GM21737 (cell line): ENCODE measurements around the gene MAL.

Source experiments
- ATAC-seq: cut with Tn5 transposase; IDR thresholded peaks from one replicate; pipeline ENCODE4 v1.9.1; 2021; ENCODE audit warnings: mild to moderate bottlenecking, moderate library complexity; ENCODE audit not compliant: unreplicated experiment

Gene MAL

DNA sequence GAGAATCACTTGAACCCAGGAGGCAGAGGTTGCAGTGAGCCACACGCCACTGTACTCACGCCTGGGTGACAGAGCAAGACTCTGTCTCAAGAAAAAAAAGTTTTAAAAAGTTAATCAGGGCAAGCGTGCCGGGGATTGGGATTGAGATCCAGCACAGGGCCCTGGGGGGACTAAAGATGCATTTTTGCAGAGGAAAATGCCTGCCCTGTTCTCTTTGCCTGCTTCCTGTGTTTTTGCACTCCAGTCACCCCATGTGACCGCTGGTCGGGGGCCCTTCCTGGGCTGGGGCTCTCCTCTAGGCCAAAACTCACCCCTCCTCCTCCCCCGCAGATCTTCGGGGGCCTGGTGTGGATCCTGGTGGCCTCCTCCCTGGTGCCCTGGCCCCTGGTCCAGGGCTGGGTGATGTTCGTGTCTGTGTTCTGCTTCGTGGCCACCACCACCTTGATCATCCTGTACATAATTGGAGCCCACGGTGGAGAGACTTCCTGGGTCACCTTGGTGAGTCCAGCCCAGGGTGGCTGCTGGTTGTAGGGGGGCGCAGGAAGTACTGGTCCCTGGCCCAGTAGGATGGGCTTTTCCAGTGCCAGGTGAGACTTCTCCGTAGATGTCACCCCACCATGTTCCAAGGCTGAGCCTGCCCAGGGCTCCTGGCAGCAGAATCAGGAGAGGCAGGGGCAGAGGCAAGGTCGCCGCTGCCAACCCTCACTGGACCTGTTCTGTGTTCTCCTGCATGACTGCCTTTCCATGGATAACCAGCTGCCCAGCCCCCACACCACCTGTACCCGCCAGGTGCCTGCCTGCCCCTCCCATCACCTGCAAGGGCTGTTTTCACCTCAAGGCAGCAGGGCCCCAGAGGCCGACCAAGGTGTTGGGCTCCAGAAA lies 22.4 kb downstream of the MAL start:
- ATAC-seq, result no peak

DNA sequence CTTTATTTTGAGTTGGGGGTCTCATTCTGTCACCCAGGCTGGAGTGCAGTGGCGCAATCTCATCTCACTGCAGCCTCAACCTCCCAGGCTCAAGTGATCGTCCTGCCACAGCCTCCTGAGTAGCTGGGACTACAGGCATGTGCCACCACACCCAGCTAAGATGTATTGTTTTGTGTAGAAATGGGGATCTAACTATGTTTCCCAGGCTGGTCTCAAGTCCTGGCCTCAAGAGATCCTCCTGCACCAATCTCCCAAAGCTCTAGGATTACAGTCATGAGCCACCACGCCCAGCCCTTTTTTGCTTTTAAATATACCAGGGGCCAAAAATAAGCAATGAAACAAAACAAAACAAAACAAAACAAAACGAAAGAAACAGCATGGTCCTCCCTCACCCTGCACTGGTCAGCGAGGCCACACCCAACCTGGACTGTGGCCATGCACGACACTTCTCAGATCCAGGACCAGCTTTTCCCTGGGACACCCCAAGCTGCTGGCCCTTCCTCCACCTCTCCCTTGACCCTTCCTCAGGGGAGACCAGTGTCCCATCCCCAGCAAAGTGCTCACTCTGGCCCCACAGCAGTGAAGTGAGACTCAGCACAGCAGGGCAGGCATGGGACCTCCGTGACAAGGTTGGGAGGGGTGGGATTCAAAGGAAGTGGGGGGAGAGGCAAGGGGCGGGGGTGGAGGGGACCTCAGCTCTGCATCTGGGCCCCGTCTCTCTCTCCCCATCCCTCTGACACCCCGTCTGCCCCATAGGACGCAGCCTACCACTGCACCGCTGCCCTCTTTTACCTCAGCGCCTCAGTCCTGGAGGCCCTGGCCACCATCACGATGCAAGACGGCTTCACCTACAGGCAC lies 23.5 kb downstream of the MAL start:
- no peak for ATAC-seq

DNA sequence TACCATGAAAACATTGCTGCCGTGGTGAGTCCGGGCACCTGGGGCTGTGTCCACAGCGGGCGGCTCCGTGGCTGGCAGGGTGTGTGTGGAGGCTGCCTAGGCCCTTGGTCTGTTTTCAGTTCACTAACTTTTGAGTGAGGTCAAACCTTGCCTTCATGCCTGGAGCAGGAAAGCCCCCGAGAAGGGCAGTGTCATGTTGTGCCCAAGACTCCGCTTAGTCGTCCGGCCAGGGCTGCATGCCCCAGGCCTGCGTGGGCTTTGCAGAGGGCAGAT lies 24.1 kb downstream of the MAL start:
- ATAC-seq, result no peak

DNA sequence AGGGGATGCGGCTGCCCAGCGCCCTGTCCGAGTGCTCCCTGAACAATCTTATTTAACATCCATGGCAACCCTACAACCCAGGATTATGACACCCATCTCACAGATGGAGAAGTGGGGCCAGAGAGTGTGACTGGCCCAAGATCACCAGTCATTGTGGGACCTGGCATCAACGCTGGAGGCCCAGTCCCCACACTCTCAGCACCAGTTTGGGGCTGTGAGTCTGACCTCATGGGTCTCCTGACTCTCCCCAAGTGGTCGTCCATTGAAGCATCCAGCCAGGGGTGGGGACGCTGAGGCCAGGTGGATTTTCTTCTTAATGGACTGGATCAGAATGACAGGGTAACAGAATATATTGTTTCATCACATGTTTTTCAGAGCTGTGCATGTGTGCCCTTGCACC lies 24.5 kb downstream of the MAL start:
- ATAC-seq, result no peak

DNA sequence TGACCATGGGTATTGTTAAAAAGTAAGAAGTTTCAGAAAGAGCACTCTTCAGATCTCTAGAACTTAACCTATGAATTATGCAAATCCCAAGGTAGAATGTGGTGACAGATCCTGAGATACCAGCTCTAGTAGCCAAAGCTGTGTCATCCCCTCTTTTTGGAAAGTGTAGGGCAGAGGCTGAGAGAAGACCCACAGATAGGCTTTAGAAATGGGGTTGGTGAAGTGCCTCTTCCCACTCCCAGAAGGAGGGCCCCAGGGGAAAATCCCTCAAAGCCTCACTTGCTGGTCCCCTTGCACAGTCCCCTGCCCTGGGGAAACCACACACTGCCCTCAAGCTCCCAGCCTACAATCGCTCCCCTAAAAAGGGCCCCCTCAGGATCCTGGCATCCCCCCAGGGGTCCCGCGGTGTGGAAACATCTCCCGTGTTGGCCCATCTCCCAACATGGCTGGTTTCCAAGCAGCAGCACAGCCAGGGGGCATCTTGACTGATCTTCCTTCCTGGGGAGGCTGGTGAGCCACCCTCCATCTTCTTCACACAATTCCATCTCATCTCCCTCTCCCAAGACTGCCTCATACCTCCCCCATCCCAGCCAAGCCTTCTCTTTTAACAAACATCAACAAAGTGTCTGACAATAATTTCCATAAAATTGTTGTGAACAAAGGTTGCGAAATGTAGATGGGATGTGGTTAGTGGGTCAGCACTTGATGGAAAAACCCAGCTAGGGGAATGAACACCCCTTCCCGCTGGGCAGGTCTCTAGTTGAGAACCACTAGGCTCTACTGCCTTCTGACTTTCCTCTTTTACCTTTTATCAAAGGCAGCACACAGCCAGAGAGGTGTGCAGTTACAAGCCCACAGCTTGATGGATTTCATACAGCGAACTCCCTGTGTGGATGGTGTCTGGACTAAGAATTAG lies 25.1 kb downstream of the MAL start:
- no peak for ATAC-seq

DNA sequence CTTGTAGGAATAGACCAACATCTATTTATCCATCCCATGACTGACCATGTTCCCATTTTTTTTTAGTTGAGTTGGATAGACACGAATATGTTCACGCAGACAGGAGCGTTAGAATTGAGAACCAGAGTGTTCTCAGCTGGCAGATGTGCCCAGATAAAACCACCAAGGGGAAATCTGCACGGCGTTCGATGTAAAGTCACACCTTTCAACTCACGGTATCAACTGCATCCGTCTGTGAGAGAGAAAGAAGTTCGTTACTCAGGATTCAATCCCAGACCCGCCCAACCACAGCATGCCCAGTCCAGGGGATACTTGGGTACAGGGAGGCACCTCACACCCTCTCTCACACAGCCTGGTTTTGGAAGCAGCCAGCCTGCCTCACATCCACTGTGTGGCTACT lies 26.1 kb downstream of the MAL start:
- ATAC-seq, result no peak

DNA sequence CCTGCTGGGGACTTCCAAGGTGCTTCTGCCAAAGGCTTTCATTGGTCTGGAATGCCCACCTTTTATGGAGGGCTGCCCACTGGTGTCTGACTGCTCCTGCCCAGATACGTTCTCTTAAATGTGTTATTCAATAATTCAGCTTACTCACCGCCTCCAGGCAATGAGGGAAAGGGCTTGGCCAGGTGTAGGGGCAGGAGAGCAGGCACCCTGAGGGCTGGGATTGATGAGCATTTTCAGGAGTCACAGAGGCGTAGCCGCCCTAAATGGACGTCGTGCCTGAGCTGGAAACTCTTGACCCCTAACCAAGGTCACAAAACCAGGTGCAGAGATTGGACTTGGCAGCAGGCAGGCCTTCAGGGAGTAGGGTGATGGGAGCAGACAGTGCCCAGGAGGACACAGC lies 26.8 kb downstream of the MAL start:
- ATAC-seq, result no peak

DNA sequence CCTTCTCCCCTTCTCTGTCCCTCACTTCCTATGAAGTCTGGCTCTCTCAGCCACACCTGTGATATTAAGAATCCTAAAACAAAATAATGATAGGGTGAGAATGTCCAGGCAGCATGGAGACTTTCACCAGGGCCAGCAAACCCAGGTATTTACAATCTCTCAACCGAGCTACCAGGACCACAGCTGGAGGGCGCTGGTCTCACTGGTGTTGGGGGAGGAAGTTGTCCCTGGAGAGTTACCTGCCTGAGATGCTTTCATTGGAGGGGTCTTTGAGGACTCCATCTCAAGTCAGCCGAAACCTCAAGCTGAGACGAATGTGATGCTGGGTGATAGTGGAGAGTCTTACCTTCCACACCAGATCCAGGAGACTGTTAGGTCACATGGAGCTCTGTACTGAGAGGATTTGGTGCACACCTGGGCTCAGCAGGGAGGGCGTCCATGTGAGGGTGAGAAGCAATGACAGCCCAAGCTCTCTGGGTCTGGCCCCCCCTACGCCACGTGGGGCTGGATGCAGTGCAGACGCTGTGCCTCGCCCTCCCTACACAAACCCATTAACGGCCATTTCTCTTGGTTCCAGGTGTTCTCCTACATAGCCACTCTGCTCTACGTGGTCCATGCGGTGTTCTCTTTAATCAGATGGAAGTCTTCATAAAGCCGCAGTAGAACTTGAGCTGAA lies 27.4 kb downstream of the MAL start:
- ATAC-seq, result no peak

DNA sequence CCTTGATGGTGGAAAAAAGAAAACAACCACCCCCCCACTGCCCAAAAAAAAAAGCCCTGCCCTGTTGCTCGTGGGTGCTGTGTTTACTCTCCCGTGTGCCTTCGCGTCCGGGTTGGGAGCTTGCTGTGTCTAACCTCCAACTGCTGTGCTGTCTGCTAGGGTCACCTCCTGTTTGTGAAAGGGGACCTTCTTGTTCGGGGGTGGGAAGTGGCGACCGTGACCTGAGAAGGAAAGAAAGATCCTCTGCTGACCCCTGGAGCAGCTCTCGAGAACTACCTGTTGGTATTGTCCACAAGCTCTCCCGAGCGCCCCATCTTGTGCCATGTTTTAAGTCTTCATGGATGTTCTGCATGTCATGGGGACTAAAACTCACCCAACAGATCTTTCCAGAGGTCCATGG lies 28.0 kb downstream of the MAL start:
- no peak for ATAC-seq

DNA sequence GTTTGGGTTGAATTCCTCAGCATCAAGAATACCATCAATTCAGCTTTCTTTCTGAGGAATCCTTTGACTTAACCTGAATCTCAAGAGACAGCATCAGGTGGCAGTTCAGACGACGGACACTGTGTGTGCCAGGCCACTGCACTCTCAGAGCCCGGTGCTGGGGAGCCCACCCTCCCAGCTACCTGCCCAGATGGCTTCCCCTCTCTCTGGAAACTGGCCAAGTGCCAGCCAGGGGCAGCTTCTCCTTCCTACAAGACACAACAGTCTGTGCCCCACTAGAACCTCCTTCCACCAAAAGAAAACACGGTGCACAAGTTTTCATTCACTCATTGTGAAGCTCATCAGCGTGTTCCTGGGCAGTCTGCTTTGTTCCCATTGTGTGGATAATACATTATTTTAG lies 28.5 kb downstream of the MAL start:
- ATAC-seq, result no peak

DNA sequence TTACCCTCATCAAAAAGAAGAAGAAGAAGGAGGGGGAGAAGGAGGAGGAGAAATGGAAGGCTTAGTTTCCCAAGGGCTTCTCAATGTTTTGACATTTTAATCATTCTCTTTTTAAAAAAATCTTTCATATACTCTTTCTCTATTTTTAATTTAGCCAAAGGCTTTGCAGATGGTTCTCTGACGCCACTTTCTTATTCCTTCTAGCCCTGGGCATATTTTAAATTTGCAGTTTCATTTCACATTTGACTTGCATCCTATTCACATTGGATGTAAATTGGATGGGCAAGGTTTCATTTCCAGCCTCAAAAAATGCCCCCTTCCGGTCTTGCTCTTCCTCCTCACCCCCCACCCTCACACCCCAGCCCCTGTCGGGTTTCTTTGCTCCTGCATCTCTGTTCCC lies 29.8 kb downstream of the MAL start:
- no peak for ATAC-seq

DNA sequence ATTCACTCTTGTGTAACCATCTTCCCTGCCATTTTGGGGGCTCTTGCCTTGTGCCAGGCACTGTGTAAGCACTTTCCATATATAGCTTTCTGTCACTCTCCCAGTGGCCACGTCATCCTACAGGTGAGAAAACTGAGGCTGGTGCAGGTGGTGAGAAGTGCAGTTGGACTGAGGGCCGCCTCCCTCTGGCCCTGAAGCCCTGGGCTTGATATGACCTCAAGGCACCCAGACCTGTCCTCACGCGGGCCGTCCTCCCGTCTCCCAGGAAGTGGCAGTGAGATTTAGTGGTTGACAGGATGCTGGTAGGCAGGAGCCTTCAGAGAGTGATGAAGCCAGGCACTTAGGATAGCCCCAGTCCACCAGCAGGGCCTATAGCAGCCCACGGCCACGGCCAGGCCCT lies 30.5 kb downstream of the MAL start:
- no peak for ATAC-seq

DNA sequence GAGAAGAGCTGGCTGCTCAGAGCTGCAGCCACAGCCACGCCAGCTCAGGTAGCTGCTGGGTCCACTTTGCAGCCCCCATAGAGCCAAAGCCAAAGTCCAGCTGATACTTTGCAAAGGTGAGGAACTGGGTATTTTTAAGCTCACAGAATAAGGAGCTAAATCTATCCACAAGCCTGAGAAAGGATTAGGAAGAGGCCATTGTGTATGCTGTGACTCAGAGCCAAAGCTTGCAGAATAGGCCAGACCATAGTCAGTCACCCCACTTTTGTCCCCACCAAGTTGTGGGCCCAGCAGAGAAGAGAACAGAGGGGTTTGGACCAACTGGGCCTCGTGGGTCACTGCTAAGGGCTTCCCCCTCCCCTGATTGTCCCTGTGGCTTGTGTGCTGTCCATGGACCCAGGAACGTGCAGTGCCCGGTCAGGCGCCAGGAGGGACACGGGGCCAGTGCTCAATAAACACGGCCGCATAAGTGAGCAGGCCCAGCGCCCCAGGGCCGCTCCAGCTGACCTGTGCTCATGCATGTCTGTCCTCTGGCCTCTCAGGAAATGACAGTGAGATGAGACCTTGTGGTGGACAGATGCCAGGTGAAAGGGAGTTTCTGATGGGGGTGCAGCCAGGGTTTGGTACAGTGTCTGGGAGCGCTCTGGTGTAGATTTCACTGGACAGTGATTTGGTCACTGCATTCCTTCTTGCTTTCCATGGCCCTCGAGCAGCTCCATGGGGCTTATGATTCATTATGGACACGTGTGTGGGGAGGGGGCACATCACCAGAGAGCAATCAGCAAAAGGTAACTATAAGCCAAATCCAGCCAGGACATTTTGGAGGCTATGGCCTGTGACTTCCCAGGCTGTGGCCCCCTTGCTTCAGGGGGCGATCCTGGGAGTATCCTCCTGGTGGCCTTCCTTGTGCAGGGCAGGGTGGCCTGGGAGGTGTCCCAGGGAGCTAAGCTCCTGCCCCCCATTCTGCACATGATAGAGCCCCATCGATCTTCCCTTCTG lies 31.3 kb downstream of the MAL start:
- no peak for ATAC-seq

DNA sequence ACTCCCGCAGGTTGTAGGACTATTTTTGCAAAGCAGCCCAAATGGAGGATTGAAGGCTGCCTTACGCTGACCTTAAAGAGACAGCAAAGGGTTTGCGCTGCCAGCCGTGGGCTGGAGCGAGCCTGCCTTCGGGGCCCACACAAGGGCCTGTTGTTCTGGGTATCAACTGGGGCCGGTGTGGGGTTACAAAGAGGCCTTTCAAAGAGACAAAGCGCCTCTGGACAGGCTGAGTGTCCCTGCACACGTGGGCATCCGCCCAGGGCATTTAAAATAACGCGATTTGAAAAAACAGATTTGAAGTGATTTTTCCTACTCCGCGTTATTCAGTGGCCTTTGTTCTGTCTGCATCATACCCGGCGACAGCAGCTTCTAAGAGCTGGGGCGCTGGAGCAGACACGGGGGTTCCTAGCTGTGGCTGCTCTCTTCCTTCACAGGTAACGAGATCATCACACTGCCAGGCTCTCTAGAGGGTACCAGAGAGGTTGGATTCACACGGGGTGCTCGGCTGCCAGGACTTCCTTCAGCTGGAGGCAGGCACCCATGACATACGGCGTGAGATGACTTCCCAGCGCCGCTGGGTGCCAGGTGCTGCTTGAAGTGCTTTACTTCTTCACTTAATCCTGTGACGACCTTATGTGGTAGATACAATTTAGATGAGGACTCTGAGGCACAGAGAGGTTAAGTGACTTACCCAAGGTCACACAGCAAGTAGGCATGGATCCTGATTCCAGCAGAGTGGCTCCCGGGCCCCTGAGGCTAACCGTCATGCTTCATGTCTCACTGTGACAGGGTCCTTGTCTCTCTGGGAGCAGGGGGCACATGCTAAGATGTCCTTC lies 32.2 kb downstream of the MAL start:
- no peak for ATAC-seq

DNA sequence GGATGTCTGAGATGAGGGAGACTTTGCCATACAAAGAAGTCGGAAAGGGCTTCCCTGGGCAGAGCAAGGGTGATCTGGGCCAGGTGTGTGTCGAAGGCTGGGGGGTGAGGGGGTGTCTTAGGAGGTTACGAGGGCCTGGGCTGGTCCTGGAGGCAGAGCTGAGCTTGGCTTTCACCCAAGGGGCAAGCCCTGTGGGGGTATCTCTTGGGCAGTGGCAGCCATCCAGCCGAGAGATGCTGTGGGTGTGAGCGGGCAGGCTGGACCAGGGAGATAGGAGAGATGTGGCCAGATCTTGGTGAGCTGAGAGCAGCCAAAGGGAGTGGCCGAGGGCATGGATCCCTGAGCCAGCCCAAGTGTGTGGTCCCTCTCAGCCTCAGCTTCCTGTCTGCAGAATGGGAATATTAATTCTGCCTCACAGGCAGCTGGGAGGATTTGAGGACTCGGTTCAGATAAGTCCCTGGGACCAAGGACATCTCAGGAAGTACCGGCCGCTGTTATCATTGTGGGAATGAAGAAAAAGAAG lies 33.0 kb downstream of the MAL start:
- no peak for ATAC-seq

DNA sequence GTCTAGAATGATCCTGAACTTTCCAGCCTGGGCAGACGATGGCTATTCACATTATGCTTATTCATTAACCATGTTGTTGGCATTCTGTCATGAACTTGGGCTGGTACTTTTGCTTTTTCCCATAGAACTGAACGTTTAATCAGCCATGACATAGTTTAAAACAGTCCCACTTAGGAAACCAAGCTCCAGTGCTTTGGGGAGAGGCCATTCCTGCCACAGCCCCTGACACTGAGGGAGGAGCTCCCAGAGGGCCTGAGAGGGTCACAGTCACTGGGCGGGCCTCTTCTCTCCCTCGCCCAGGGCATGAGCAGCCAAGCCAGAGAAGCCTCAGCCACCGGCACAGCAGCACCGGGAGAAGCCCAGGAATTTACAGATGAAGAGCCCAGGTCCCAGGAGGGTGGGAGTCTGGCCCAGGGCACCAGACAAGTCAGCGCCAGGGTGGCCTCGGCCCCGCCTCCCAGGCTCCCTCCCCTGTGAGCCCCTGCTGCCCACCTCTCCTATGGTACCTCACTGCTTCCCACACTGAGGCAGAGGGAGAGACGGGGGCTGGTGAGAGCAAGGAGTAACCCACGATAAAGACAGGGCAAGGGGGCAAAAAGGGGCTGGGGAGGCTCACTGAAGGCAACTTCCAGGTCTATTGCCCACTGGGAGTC lies 33.6 kb downstream of the MAL start:
- no peak for ATAC-seq

DNA sequence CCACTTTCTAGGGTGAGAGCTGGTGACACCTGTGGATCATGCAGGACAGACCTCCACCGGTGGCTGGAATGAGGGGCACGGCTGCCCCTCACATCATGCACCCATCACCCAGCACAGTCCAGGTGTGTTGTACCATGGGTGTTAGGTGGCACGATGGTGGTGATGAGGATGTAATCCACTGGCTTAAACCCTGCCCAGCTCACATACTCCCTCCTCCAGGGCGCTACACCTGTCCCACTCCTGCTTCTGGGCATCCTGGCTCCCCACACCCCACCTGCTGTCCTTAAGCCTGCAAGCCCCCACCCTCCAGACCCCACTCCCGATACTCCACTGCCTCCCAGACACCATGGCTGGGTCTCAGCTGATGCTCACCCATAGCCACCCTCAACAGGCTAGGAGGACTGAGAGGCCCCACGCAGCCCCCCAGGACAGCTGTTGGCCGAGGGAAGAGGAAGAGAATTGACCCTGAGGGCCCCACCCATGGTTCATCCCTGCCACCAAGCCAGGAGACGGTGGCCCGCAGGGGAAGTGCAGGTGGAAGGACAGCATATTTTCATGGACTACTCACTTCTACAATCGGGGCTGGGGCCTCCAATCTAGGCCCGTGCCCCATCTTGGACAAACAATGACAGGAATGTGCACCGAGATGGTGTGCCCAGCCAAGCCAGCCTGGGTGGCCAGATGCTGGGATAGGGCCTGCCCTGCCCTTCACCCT lies 34.3 kb downstream of the MAL start:
- ATAC-seq, result no peak
